ENCODE measurements around the gene CPLANE2.
"Not testable (repeated sequence)": the region's sequence is repeated elsewhere in the genome, so short reads cannot be mapped to it uniquely, and the experiment has no call there.

CPLANE2 gene

DNA sequence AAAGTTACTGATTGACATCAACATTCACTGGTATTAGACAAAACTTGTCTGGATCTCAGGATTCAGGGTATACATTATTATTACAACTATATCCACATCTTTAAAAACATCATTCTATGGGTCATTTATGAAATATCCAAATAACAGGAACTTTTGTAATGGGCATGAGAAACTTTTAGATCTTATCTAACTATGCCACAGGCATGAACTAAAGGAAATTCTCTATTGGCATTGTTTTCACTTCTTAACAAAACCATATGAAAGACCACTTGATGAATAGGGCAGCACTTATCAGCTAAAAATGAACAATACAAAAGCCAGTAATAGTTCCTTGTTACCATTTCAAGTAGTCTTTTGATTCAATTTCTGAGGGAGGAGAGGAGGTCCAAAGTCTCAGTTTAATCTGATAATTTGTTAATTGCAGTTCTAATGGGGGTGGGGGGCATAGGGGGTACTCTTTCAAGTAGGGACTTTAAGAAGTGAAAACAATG is 30.8 kb upstream of the CPLANE2 start:
- no peak for DNase-seq (ENCODE audit: low read depth)
- no peak overlapping the region for H3K4me3 ChIP-seq (ENCODE audit: low read depth, low read length)
- TF ChIP-seq, protein P1, sequence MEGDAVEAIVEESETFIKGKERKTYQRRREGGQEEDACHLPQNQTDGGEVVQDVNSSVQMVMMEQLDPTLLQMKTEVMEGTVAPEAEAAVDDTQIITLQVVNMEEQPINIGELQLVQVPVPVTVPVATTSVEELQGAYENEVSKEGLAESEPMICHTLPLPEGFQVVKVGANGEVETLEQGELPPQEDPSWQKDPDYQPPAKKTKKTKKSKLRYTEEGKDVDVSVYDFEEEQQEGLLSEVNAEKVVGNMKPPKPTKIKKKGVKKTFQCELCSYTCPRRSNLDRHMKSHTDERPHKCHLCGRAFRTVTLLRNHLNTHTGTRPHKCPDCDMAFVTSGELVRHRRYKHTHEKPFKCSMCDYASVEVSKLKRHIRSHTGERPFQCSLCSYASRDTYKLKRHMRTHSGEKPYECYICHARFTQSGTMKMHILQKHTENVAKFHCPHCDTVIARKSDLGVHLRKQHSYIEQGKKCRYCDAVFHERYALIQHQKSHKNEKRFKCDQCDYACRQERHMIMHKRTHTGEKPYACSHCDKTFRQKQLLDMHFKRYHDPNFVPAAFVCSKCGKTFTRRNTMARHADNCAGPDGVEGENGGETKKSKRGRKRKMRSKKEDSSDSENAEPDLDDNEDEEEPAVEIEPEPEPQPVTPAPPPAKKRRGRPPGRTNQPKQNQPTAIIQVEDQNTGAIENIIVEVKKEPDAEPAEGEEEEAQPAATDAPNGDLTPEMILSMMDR (conservative IDR thresholded peaks at IDR 0.05; ENCODE audit: low read depth, low read length) = no peak

DNA sequence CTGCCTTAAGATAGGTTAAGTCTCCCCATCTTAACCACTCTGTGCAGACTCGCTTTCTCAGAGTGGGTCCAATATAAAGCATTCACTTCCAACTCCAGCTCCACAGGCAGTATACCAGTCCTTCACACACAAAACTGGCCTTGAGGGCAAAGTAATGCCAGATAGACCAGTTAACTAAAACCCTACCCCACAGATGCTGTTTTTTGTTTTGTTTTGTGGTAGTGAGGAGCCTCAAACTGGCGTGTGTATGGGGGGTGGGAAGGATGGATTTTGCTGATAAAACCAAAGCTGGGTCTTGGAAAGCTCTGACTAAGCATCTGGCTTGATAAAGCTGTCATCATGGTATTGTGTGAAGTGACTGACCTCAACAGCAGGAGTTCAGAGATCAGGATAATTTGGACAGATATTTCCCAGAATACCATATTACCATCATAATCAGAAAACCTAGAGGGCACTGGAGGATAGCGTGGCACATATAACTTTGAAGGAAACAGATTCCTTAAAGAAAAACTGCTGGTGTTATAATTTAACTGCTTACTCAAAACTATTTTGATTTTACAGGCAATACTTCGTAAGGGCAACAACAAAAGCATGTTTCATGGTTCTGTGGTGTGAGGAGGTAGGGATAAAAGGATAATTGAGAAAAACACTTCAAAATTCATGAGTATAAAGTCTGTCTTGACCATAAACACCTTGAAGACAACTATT is 29.6 kb upstream of the CPLANE2 start:
- DNase-seq (ENCODE audit: low read depth) = peak; percentile 44
- TF ChIP-seq, protein P1 (conservative IDR thresholded peaks at IDR 0.05; ENCODE audit: low read depth, low read length) = no peak
- H3K4me3 ChIP-seq (ENCODE audit: low read depth, low read length) = no peak overlapping the region

DNA sequence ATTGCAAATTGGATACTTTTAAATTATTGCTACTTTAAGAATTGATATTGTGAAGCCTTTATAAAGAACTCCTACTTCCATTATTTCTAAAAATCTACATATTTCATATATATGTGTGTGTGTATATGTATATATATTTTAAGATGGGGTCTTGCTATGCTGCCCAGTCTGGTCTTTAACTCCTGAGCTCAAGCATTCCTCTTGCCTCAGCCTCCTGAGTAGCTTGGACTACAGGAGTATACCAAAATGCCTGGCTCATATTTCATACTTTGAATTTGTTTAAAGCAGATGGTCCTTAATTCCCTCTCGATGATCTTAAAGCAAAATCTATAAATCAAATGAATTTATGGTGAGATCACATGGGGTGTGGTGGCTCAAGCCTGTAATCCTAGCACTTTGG is 25.1 kb upstream of the CPLANE2 start:
- no peak for DNase-seq (ENCODE audit: low read depth)
- TF ChIP-seq, protein P1 (conservative IDR thresholded peaks at IDR 0.05; ENCODE audit: low read depth, low read length) = no peak
- H3K4me3 ChIP-seq (ENCODE audit: low read depth, low read length) = no peak overlapping the region

DNA sequence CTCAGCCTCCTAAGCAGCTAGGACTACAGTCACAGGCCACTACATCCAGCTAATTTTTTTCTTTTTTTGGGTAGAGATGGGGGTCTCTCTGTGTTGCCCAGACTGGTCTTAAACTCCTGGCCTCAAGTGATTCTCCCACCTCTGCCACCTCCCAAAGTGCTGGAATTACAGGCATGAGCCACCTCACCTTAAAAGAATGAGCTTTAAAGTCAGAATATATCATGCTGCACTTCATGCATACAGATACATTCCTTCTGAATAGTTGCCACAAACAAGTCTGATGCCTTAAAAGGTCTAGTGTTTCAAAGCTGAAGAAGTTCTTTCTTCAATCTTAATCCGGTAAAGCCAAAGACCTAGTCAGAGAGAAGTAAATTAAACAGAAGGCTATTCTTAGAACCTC is 23.8 kb upstream of the CPLANE2 start:
- no peak overlapping the region for H3K4me3 ChIP-seq (ENCODE audit: low read depth, low read length)
- TF ChIP-seq, protein P1 (conservative IDR thresholded peaks at IDR 0.05; ENCODE audit: low read depth, low read length) = no peak
- DNase-seq (ENCODE audit: low read depth) = peak; percentile 73

DNA sequence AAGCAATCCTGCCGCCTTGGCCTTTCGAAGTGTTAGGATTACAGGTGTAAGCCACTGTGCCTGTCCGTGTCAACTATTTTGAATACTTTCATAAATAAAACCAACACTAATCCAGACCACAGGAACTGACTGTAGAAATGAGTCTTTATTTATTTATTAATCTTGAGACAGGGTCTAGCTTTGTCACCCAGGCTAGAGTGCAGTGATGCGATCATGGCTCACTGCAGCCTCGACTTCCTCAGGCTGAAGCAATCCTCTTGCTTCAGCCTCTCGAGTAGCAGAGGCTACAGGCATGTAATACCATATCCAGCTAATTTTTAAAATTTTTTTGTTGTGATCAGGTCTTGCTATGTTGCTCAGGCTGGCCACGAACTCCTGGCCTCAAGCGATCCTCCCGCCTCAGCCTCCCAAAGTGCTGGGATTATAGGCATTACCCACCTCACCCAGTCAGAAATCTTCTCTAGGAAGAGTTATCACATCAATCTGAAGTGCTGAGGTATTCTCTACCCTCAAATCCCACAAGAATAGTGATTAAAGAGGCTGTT is 21.7 kb upstream of the CPLANE2 start:
- no peak overlapping the region for H3K4me3 ChIP-seq (ENCODE audit: low read depth, low read length)
- DNase-seq (ENCODE audit: low read depth) = no peak
- TF ChIP-seq, protein P1 (conservative IDR thresholded peaks at IDR 0.05; ENCODE audit: low read depth, low read length) = no peak

DNA sequence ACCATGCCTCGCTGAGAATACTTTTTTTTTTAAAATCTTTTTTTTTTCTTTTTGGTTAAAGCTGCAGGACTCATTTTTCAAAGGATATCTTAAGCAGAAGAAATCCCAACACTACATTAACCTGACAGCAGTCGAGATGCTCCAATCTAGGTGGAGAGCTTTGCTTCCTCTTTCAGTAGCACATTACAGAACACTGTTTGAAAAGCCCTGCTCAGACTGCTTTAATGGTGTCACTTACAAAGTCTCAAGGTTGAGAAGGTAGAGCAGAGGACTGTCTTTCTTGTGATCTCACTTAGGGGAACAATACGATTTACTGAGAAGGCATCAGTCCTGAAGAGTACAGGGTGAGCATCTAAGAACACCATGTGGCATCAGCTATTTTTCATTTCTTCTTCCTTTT is 21.0 kb upstream of the CPLANE2 start:
- no peak overlapping the region for H3K4me3 ChIP-seq (ENCODE audit: low read depth, low read length)
- DNase-seq (ENCODE audit: low read depth) = no peak
- TF ChIP-seq, protein P1 (conservative IDR thresholded peaks at IDR 0.05; ENCODE audit: low read depth, low read length) = no peak

DNA sequence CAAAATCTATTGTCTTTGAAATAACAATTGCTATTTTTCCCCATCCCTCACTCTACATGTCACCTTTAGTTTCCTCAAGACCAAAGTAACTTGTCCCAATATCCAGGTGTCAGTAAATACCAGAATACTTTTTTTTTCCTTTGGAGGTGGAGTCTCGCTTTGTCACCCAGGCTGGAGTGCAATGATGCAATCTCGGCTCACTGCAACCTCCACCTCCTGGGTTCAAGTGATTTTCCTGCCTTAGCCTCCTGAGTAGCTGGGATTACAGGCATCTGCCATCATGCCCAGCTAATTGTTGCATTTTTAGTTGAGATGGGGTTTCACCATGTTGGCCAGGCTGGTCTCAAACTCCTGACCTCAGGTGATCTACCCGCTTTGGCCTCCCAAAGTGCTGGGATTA is 20.6 kb upstream of the CPLANE2 start:
- H3K4me3 ChIP-seq (ENCODE audit: low read depth, low read length); DNase-seq (ENCODE audit: low read depth): not testable (repeated sequence)

Measured in choroid plexus epithelial cell (primary cell).